Measurements from ENCODE around the gene AGPAT1. TPM values are rescaled to one million over a fixed set of nuclear protein-coding genes. Genes with fewer than 3 reads are reported as not detected.

AGPAT1 gene
- total RNA-seq, 2 experiments from 2014 or later = 24.5 to 28.1 TPM

- no peaks in the 10 kb centered on the region; the same call in 1 of the 2 replicates for H3K79me2 ChIP-seq (ENCODE audit: insufficient read depth, low read depth, low read length)
- no peaks in the 10 kb centered on the region for H3K9me3 ChIP-seq (ENCODE audit: low read length)
- H3K4me1 ChIP-seq (ENCODE audit: insufficient read depth, low read length, poor library complexity, severe bottlenecking) = peaks cover 23% of the 10 kb centered on the region
- no peak within 1 kb of the TSS for H3K27ac ChIP-seq (ENCODE audit: low read depth, low read length, poor library complexity, severe bottlenecking)
- intact Hi-C loops (cut with micrococcal nuclease; ENCODE audit: unreplicated experiment) = no loop called here
- peak within 1 kb of the TSS; percentile 82; the same call in 1 of the 2 replicates for H3K4me2 ChIP-seq (ENCODE audit: low read length)
- H3K4me3 ChIP-seq (ENCODE audit: low read depth, low read length, poor library complexity, severe bottlenecking) = no peak within 1 kb of the TSS
- H3K36me3 ChIP-seq (ENCODE audit: insufficient read depth, low read length) = peaks cover 15% of the 10 kb centered on the region
- POLR2A ChIA-PET = interaction anchor here (0.8 kb wide), 1 partner anchor 48 kb away, joined by 3 read pairs; no protein-coding TSS in a partner anchor
- H3K9me2 ChIP-seq (ENCODE audit: insufficient read depth, low read length) = no peaks in the 10 kb centered on the region
- TF ChIP-seq EZH2phosphoT487 (IDR thresholded peaks at IDR 0.05; ENCODE audit: borderline replicate concordance, low read depth, low read length) (no peak), CTCF (conservative IDR thresholded peaks at IDR 0.05; ENCODE audit: low read length) (no peak)
- no peaks in the 10 kb centered on the region for H4K20me1 ChIP-seq (ENCODE audit: insufficient read depth, low read length)
- no peak for DNase-seq (ENCODE audit: low spot score)
- no peak within 1 kb of the TSS for H2AFZ ChIP-seq (ENCODE audit: low read length)
- BruUV-seq (replicated peaks) = TSS peak; percentile 50
- CTCF ChIA-PET (ENCODE audit: unreplicated experiment) = interaction anchor here (0.7 kb wide), 1 partner anchor 254 kb away, joined by 6 read pairs; no protein-coding TSS in a partner anchor
These were observed 23.8 kb downstream of the AGPAT1 start, which contains the start of gene PRRT1 for GRCh38 chr6:32151863-32152768. PRRT1 (minus strand) TSS chr6:32151939; CDS start chr6:32151827, 112 bp downstream.

GRCh38 chr6:32151181-32151862, 24.6 kb downstream of the AGPAT1 start:
- Histone ChIP-seq H3K4me3 (ENCODE audit: low read depth, low read length, poor library complexity, severe bottlenecking) (no peak overlapping the region), H2AFZ (ENCODE audit: low read length) (no peak overlapping the region), H3K36me3 (ENCODE audit: insufficient read depth, low read length) (peaks cover 7% of the 10 kb centered on the region), H3K9me2 (ENCODE audit: insufficient read depth, low read length) (no peaks in the 10 kb centered on the region), H3K4me2 (ENCODE audit: low read length) (no peak overlapping the region), H3K4me1 (ENCODE audit: insufficient read depth, low read length, poor library complexity, severe bottlenecking) (peaks cover 23% of the 10 kb centered on the region), H3K79me2 (ENCODE audit: insufficient read depth, low read depth, low read length) (no peaks in the 10 kb centered on the region; the same call in 1 of the 2 replicates), H4K20me1 (ENCODE audit: insufficient read depth, low read length) (no peaks in the 10 kb centered on the region), H3K9me3 (ENCODE audit: low read length) (no peaks in the 10 kb centered on the region), H3K27ac (ENCODE audit: low read depth, low read length, poor library complexity, severe bottlenecking) (no peak overlapping the region)
- ChIA-PET CTCF (ENCODE audit: unreplicated experiment) (no interaction called here), POLR2A (no interaction called here)
- intact Hi-C loops (cut with micrococcal nuclease; ENCODE audit: unreplicated experiment) = no loop called here
- DNase-seq (ENCODE audit: low spot score) = no peak
- BruUV-seq (replicated peaks) = no TSS peak
- no peak for TF ChIP-seq EZH2phosphoT487 (IDR thresholded peaks at IDR 0.05; ENCODE audit: borderline replicate concordance, low read depth, low read length)
- no peak for TF ChIP-seq CTCF (conservative IDR thresholded peaks at IDR 0.05; ENCODE audit: low read length)
